ENCODE data around the gene HHIPL1. TPM values are rescaled to one million over a fixed set of nuclear protein-coding genes. Genes with fewer than 3 reads are reported as not detected.
"Not testable (repeated sequence)": the region's sequence is repeated elsewhere in the genome, so short reads cannot be mapped to it uniquely, and the experiment has no call there.

The HHIPL1 gene
- total RNA-seq, 1 donor from 2014 or later: 0.32 TPM

GRCh38 chr14:99657645-99658155 lies 12.8 kb downstream of the HHIPL1 start:
- DNase-seq (ENCODE audit: low read depth): no peak

GRCh38 chr14:99658218-99658845 lies 13.4 kb downstream of the HHIPL1 start:
- no peak for DNase-seq (ENCODE audit: low read depth)

- DNase-seq (ENCODE audit: low read depth): no peak
Observed at GRCh38 chr14:99659333-99659741, 14.4 kb downstream of the HHIPL1 start.

- no peak for DNase-seq (ENCODE audit: low read depth)
Observed at GRCh38 chr14:99660006-99660566, 15.2 kb downstream of the HHIPL1 start.

- no peak for DNase-seq (ENCODE audit: low read depth)
Observed at GRCh38 chr14:99660794-99661193, 15.9 kb downstream of the HHIPL1 start.

GRCh38 chr14:99661206-99661605 lies 16.3 kb downstream of the HHIPL1 start:
- not testable (repeated sequence) for DNase-seq (ENCODE audit: low read depth)

GRCh38 chr14:99662846-99663245 lies 17.9 kb downstream of the HHIPL1 start:
- no peak for DNase-seq (ENCODE audit: low read depth)

- no peak for DNase-seq (ENCODE audit: low read depth)
Observed at GRCh38 chr14:99663386-99664057, 18.6 kb downstream of the HHIPL1 start.

GRCh38 chr14:99664058-99664936 lies 19.4 kb downstream of the HHIPL1 start:
- DNase-seq (ENCODE audit: low read depth): no peak

- DNase-seq (ENCODE audit: low read depth): no peak
Observed at GRCh38 chr14:99664937-99665273, 20.0 kb downstream of the HHIPL1 start.

- DNase-seq (ENCODE audit: low read depth): no peak
Observed at GRCh38 chr14:99666533-99666932, 21.6 kb downstream of the HHIPL1 start.

GRCh38 chr14:99667045-99667444 lies 22.1 kb downstream of the HHIPL1 start:
- DNase-seq (ENCODE audit: low read depth): no peak

GRCh38 chr14:99667821-99668220 lies 22.9 kb downstream of the HHIPL1 start:
- DNase-seq (ENCODE audit: low read depth): no peak

GRCh38 chr14:99668307-99669295 lies 23.7 kb downstream of the HHIPL1 start:
- DNase-seq (ENCODE audit: low read depth): no peak

GRCh38 chr14:99670361-99671234 lies 25.7 kb downstream of the HHIPL1 start:
- DNase-seq (ENCODE audit: low read depth): no peak

GRCh38 chr14:99671235-99672224 lies 26.6 kb downstream of the HHIPL1 start:
- no peak for DNase-seq (ENCODE audit: low read depth)

GRCh38 chr14:99672506-99673304 lies 27.8 kb downstream of the HHIPL1 start:
- no peak for DNase-seq (ENCODE audit: low read depth)
